ENCODE data around the gene TMEM147. TPM values are rescaled to one million over a fixed set of nuclear protein-coding genes. Genes with fewer than 3 reads are reported as not detected.
A peak's percentile ranks its signal among the peaks of the same experiment; 100 is the strongest.

The TMEM147 gene
- 125 and 126 TPM in 2 replicates for total RNA-seq (2014; rRNA removed; shearing (Covaris generic); ENCODE audit: low replicate concordance)

DNA sequence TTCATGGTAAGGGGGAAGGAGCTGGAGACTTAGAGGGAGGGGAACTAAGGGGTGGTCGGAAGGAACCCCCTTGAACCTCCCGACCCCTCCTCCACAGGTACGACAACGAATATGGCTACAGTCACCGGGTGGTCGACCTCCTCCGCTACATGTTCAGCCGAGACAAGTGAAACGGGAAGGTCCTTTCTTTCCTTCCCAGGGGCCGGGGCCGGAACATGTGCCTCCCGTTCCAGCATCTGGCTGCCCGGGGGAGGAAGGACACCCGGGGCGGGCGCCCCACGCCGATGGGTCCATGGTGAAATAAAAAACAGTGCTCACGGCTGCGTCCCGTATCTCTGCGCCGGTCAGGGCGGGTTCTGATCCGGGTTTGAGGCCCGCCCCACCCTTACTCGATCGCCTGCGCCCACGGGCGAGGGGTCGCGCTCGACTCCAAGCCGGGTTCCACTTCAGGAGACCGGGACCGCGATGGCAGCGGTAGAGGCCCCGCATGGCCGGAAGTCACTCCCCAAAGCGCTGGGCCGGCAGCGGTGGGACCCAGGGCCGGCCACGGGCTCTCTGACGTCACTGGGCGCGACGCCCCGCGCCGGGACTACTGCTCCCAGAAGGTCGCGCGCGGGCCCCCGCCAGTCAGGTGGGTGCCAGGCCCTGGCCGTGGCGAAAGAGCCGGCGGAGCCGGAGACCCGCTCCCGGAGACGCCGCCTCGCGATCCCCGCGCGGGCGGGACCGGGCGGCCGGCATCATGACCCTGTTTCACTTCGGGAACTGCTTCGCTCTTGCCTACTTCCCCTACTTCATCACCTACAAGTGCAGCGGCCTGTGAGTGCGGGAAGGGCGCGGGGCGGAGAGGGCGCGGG lies at the start of gene TMEM147:
Gene TMEM147, plus strand, starts transcription at position 626 of the 854 bp plus-strand sequence. Its CDS starts 114 bp downstream, at position 740.
- H3K9me3 ChIP-seq (ENCODE audit: low read length) = no peaks in the 10 kb centered on the region
- no peaks in the 10 kb centered on the region for H3K9me2 ChIP-seq (replicated peaks; ENCODE audit: insufficient read depth, low read length)
- H3K9ac ChIP-seq (ENCODE audit: low read length) = peak within 1 kb of the TSS; percentile 89
- peak within 1 kb of the TSS; percentile 21; the same call in 1 of the 2 replicates for H3K27ac ChIP-seq (ENCODE audit: low read length)
- peak within 1 kb of the TSS; percentile 94 for H2AFZ ChIP-seq (ENCODE audit: low read length)
- H3K27me3 ChIP-seq (ENCODE audit: low read length) = no peaks in the 10 kb centered on the region
- peak within 1 kb of the TSS; percentile 99 for H3K4me2 ChIP-seq (ENCODE audit: low read depth, low read length, poor library complexity, severe bottlenecking)
- H3K79me2 ChIP-seq (ENCODE audit: low read length) = peaks cover 35% of the 10 kb centered on the region
- H3K4me3 ChIP-seq (ENCODE audit: low read length) = peak within 1 kb of the TSS; percentile 98
- DNase-seq = peak; percentile 96
- H4K20me1 ChIP-seq (ENCODE audit: insufficient read depth, low read depth, low read length) = peaks cover 14% of the 10 kb centered on the region; the same call in 1 of the 2 replicates
- H3K4me1 ChIP-seq (ENCODE audit: low read length) = peaks cover 17% of the 10 kb centered on the region
- H3K36me3 ChIP-seq (ENCODE audit: insufficient read depth, low read length) = no peaks in the 10 kb centered on the region

DNA sequence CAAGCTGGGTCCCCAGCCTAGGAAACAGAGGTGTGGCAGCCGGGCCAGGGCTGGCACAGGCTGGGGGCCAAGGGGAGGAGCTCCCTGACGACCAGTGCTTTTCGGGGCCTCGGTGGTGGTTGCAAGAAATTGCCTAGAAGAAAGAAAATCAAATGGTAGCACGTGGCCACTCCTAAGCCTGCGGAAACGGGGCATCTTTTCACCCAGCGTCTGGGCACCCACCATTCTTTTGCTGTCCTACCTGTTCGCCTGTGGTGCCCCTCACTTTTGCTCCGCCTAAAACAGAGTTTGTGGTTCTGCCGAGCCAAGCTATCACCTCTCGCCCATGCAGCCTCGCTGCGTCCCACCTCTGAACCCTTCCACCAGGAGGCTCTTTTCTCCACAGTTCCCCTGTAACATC lies 48.0 kb upstream of the TMEM147 start:
- H3K9ac ChIP-seq (ENCODE audit: low read length) = no peak overlapping the region
- peak; percentile 32 for DNase-seq
- no peaks in the 10 kb centered on the region for H3K79me2 ChIP-seq (ENCODE audit: low read length)
- H3K4me3 ChIP-seq (ENCODE audit: low read length) = no peak overlapping the region
- no peak overlapping the region for H3K4me2 ChIP-seq (ENCODE audit: low read depth, low read length, poor library complexity, severe bottlenecking)
- H3K27me3 ChIP-seq (ENCODE audit: low read length) = no peaks in the 10 kb centered on the region
- no peaks in the 10 kb centered on the region for H4K20me1 ChIP-seq (ENCODE audit: insufficient read depth, low read depth, low read length)
- no peak overlapping the region for H3K27ac ChIP-seq (ENCODE audit: low read length)
- no peaks in the 10 kb centered on the region for H3K9me2 ChIP-seq (replicated peaks; ENCODE audit: insufficient read depth, low read length)
- H2AFZ ChIP-seq (ENCODE audit: low read length) = no peak overlapping the region
- no peaks in the 10 kb centered on the region for H3K36me3 ChIP-seq (ENCODE audit: insufficient read depth, low read length)
- H3K9me3 ChIP-seq (ENCODE audit: low read length) = no peaks in the 10 kb centered on the region
- H3K4me1 ChIP-seq (ENCODE audit: low read length) = peaks cover 36% of the 10 kb centered on the region

DNA sequence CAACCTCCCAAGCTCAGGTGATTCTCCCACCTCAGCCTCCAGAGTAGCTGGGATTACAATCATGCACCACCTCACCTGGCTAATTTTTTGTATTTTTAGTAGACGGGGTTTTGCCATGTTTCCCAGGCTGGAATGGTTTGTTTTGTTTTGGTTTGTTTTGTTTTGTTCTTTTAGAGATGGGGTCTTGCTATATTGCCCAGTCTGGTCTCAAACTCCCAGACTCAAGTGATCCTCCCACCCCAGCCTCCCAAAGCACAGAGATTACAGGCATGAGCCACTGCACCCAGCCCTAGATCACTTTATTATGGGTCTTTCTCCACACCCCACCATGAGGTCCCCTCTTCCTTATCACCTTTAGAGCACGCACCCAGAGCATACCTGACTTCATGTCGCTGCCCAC lies 47.2 kb upstream of the TMEM147 start:
- Histone ChIP-seq H3K9me3 (ENCODE audit: low read length) (no peaks in the 10 kb centered on the region), H3K4me3 (ENCODE audit: low read length) (no peak overlapping the region), H3K27ac (ENCODE audit: low read length) (no peak overlapping the region), H3K79me2 (ENCODE audit: low read length) (no peaks in the 10 kb centered on the region), H3K4me2 (ENCODE audit: low read depth, low read length, poor library complexity, severe bottlenecking) (no peak overlapping the region), H4K20me1 (ENCODE audit: insufficient read depth, low read depth, low read length) (no peaks in the 10 kb centered on the region), H3K4me1 (ENCODE audit: low read length) (peaks cover 43% of the 10 kb centered on the region), H3K27me3 (ENCODE audit: low read length) (no peaks in the 10 kb centered on the region), H3K36me3 (ENCODE audit: insufficient read depth, low read length) (no peaks in the 10 kb centered on the region), H3K9ac (ENCODE audit: low read length) (no peak overlapping the region), H3K9me2 (replicated peaks; ENCODE audit: insufficient read depth, low read length) (no peaks in the 10 kb centered on the region), H2AFZ (ENCODE audit: low read length) (no peak overlapping the region)
- DNase-seq = peak; percentile 12

DNA sequence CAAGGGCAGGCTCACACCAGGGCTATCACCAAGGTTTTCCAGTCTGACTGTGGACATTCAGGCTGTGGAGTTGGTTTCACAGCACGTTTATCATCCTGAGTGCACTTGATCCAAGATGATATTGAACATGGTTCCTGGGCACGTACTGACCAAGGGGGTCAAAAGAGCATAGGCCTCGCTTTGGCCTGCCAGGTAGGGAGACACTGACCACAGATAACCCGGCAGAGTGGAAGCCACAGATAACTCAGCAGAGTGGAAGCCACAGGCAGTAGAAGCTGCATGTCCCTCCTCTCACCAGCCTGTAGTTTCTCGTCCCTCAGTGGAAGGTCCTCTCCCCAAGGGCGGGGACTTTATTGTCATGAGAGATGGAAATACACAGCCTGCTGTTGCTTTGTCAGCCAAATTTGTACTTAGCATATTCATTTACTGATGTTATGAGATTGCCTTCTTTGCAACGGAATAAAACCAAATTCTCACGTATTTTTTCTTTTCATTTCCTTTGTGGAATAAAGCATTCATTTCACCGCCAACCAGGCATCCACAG lies 46.4 kb upstream of the TMEM147 start:
- H3K4me2 ChIP-seq (ENCODE audit: low read depth, low read length, poor library complexity, severe bottlenecking) = no peak overlapping the region

GRCh38 chr19:35500611-35501010 lies 44.8 kb upstream of the TMEM147 start:
- no peak for DNase-seq
- H3K36me3 ChIP-seq (ENCODE audit: insufficient read depth, low read length) = no peaks in the 10 kb centered on the region
- no peak overlapping the region for H3K27ac ChIP-seq (ENCODE audit: low read length)
- H3K4me3 ChIP-seq (ENCODE audit: low read length) = no peak overlapping the region
- H3K79me2 ChIP-seq (ENCODE audit: low read length) = no peaks in the 10 kb centered on the region
- H3K9me2 ChIP-seq (replicated peaks; ENCODE audit: insufficient read depth, low read length) = no peaks in the 10 kb centered on the region
- H2AFZ ChIP-seq (ENCODE audit: low read length) = no peak overlapping the region
- H3K4me2 ChIP-seq (ENCODE audit: low read depth, low read length, poor library complexity, severe bottlenecking) = no peak overlapping the region
- H3K4me1 ChIP-seq (ENCODE audit: low read length) = peaks cover 32% of the 10 kb centered on the region
- H3K9ac ChIP-seq (ENCODE audit: low read length) = 0 out of 2 replicates have a peak overlapping the region, but pooled peaks have one; percentile 5
- H3K9me3 ChIP-seq (ENCODE audit: low read length) = no peaks in the 10 kb centered on the region
- no peaks in the 10 kb centered on the region for H4K20me1 ChIP-seq (ENCODE audit: insufficient read depth, low read depth, low read length)
- no peaks in the 10 kb centered on the region for H3K27me3 ChIP-seq (ENCODE audit: low read length)

More for the DNA sequence above, 46.4 kb upstream of the TMEM147 start:
- Histone ChIP-seq H2AFZ (ENCODE audit: low read length) (no peak overlapping the region), H3K9me2 (replicated peaks; ENCODE audit: insufficient read depth, low read length) (no peaks in the 10 kb centered on the region), H3K27ac (ENCODE audit: low read length) (no peak overlapping the region), H3K36me3 (ENCODE audit: insufficient read depth, low read length) (no peaks in the 10 kb centered on the region), H3K4me3 (ENCODE audit: low read length) (no peak overlapping the region), H3K4me1 (ENCODE audit: low read length) (peaks cover 43% of the 10 kb centered on the region), H4K20me1 (ENCODE audit: insufficient read depth, low read depth, low read length) (no peaks in the 10 kb centered on the region), H3K9ac (ENCODE audit: low read length) (no peak overlapping the region), H3K27me3 (ENCODE audit: low read length) (no peaks in the 10 kb centered on the region), H3K79me2 (ENCODE audit: low read length) (no peaks in the 10 kb centered on the region), H3K9me3 (ENCODE audit: low read length) (no peaks in the 10 kb centered on the region)
- DNase-seq = no peak

DNA sequence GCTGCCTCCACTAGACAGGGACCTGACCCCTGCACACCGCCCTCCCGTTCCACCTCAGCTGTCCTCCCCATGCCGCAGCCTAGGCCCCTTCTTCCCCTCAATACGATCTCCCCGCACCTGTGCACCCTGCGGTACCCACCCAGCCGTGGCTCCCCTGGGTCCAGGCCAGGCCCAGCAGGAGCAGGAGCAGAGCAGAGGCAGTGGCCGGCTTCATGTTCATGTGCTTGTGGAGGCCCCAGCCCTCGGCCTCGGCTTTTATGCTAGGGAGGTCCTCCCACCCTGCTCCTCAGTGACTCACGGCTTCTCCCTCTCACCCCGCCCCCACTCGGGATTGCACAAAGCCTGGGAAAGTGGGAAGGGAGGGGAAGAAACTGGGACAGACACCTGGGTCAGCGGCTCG lies 43.7 kb upstream of the TMEM147 start:
- Histone ChIP-seq H3K36me3 (ENCODE audit: insufficient read depth, low read length) (no peaks in the 10 kb centered on the region), H3K4me2 (ENCODE audit: low read depth, low read length, poor library complexity, severe bottlenecking) (peak overlapping the region; percentile 56)

GRCh38 chr19:35502751-35503150 lies 42.7 kb upstream of the TMEM147 start:
- Histone ChIP-seq H2AFZ (ENCODE audit: low read length) (no peak overlapping the region), H3K4me2 (ENCODE audit: low read depth, low read length, poor library complexity, severe bottlenecking) (no peak overlapping the region), H3K9ac (ENCODE audit: low read length) (no peak overlapping the region), H3K9me2 (replicated peaks; ENCODE audit: insufficient read depth, low read length) (no peaks in the 10 kb centered on the region), H3K27me3 (ENCODE audit: low read length) (no peaks in the 10 kb centered on the region), H3K4me3 (ENCODE audit: low read length) (no peak overlapping the region), H3K4me1 (ENCODE audit: low read length) (peaks cover 32% of the 10 kb centered on the region), H3K36me3 (ENCODE audit: insufficient read depth, low read length) (no peaks in the 10 kb centered on the region), H4K20me1 (ENCODE audit: insufficient read depth, low read depth, low read length) (no peaks in the 10 kb centered on the region), H3K79me2 (ENCODE audit: low read length) (no peaks in the 10 kb centered on the region), H3K27ac (ENCODE audit: low read length) (no peak overlapping the region), H3K9me3 (ENCODE audit: low read length) (no peaks in the 10 kb centered on the region)
- DNase-seq = no peak

More for the DNA sequence above, 43.7 kb upstream of the TMEM147 start:
- no peak overlapping the region for H3K4me3 ChIP-seq (ENCODE audit: low read length)
- H3K9me3 ChIP-seq (ENCODE audit: low read length) = no peaks in the 10 kb centered on the region
- H3K79me2 ChIP-seq (ENCODE audit: low read length) = no peaks in the 10 kb centered on the region
- peaks cover 32% of the 10 kb centered on the region for H3K4me1 ChIP-seq (ENCODE audit: low read length)
- no peaks in the 10 kb centered on the region for H3K9me2 ChIP-seq (replicated peaks; ENCODE audit: insufficient read depth, low read length)
- DNase-seq = peak; percentile 53
- H3K9ac ChIP-seq (ENCODE audit: low read length) = 0 out of 2 replicates have a peak overlapping the region, but pooled peaks have one; percentile 5
- H2AFZ ChIP-seq (ENCODE audit: low read length) = no peak overlapping the region
- H3K27ac ChIP-seq (ENCODE audit: low read length) = no peak overlapping the region
- H3K27me3 ChIP-seq (ENCODE audit: low read length) = no peaks in the 10 kb centered on the region
- H4K20me1 ChIP-seq (ENCODE audit: insufficient read depth, low read depth, low read length) = no peaks in the 10 kb centered on the region

DNA sequence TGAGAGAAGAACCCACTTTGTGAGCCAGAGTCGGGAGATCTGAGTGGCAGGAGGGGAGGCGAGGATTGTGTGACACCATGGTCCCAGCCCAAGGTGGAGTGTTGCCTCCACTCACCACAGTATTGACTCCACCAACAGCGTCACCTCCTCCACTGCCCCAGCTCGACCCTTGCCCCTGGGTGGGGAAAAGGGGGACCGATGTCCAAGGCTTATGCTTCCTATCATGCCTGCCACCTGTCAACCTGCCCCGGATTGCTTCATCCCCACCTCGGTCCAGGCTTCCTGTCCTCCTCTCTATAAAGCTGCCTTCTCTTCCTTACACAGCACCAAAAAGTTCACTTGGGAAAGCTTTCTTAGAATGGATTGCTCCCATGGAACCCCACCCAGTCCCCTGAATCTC lies 39.4 kb upstream of the TMEM147 start:
- no peak overlapping the region for H3K9ac ChIP-seq (ENCODE audit: low read length)
- no peak for DNase-seq
- H3K4me2 ChIP-seq (ENCODE audit: low read depth, low read length, poor library complexity, severe bottlenecking) = no peak overlapping the region
- H4K20me1 ChIP-seq (ENCODE audit: insufficient read depth, low read depth, low read length) = peaks cover 4% of the 10 kb centered on the region; the same call in 1 of the 2 replicates
- no peaks in the 10 kb centered on the region for H3K9me2 ChIP-seq (replicated peaks; ENCODE audit: insufficient read depth, low read length)
- H3K27ac ChIP-seq (ENCODE audit: low read length) = no peak overlapping the region
- H3K4me3 ChIP-seq (ENCODE audit: low read length) = no peak overlapping the region
- peaks cover 28% of the 10 kb centered on the region for H3K4me1 ChIP-seq (ENCODE audit: low read length)
- no peaks in the 10 kb centered on the region for H3K9me3 ChIP-seq (ENCODE audit: low read length)
- no peaks in the 10 kb centered on the region for H3K36me3 ChIP-seq (ENCODE audit: insufficient read depth, low read length)
- H3K79me2 ChIP-seq (ENCODE audit: low read length) = no peaks in the 10 kb centered on the region
- no peaks in the 10 kb centered on the region for H3K27me3 ChIP-seq (ENCODE audit: low read length)
- H2AFZ ChIP-seq (ENCODE audit: low read length) = no peak overlapping the region
